NCI-H226 (cell line): Measurements from ENCODE around the gene MTURN.

ENCODE experiments used
- DNase-seq: peaks from one replicate; pipeline ENCODE4 v3.0.0-alpha.2; 2015

Gene MTURN

DNA sequence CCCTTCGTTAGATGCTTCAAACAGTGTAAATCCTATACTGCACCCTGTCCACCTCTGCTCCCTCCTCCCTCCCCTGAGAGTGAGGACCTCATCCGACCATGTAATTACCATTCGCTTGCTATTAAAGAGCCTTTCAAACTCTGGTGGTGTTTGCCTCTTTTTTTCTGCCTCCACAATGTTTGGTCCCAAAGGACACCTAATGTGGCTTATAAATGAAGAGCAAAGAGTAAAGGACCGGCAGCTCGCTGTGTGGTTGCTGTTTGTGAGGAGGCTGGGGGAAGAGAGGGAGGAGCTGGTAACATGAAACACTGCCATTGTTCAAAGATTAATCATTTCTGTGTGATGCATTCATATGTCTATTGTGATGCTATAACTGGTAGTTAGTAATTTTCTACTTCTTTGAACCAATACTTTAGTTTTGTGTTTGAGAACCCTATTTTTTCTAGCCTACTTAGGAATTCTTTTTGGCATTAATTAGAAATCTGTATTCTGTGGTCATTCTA lies 27.9 kb downstream of the MTURN start:
- peak; percentile 40 for DNase-seq

DNA sequence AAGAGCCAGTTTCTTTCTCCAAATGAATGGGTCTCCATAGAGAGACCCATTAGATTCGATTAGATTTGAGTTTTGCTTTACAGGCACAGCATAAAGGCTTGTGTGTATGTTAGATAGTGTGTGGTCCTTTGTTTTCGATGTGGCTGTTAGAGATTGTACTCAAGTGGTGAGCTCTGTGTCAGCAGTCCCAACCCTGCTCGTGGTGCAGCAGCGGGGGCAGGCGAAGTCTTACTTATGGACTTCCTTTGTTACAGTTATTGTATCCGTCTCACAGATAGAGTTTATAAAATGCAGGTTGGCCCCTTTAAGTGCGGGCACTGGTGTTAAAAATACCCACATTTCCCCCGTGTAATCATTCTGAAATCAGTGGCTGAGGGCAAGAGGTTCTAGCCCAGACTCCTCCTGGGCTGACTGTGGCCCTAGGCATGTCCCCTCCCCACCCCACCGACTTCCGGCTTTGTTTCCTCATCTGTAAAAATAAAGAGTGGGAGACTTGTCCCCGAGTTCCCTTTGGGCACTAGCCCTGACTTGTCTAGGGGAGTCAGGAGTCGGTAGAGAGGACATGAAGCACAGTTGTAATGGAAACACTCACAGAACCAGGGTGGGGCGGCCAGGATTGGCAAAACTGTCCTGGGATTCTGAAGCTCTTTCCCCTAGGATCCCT lies 28.6 kb downstream of the MTURN start:
- DNase-seq, result no peak

DNA sequence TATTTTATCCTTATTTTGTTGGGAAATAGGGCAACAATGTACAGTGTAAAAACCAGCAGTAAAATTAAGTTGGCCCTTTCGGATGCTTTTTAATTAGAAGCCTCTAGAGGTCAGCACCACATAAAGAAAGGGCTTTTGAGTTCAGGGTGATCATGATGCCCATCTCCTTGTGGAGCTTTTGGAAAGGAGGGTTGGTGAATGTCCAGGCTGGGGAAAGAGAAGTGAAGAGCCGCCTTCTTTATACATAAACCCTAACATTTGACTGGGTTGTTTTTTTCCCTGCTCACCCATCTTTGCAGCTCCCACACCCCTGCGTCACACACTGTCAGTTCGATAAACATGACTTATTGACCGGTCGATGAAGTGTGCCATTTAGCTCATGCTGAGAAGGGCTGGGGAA lies 29.8 kb downstream of the MTURN start:
- peak; percentile 63 for DNase-seq

DNA sequence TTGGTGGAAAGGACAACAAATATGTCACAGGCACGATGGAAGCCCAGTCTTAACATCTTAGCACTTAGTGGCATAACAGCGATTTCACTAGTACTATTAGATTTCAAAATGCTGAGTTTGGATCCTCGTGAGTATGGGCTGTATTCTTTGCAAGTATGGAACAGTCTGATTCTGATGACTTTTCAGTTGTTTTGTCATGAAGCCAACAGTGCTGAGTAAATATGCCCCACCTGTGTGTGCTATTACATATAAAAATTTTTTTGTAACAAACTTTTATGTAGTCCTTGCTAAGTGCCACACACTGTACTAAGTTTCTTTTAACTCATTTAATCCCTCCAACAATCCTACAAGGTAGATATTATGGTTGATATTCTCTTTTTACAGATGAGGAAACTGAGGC lies 30.8 kb downstream of the MTURN start:
- no peak for DNase-seq

DNA sequence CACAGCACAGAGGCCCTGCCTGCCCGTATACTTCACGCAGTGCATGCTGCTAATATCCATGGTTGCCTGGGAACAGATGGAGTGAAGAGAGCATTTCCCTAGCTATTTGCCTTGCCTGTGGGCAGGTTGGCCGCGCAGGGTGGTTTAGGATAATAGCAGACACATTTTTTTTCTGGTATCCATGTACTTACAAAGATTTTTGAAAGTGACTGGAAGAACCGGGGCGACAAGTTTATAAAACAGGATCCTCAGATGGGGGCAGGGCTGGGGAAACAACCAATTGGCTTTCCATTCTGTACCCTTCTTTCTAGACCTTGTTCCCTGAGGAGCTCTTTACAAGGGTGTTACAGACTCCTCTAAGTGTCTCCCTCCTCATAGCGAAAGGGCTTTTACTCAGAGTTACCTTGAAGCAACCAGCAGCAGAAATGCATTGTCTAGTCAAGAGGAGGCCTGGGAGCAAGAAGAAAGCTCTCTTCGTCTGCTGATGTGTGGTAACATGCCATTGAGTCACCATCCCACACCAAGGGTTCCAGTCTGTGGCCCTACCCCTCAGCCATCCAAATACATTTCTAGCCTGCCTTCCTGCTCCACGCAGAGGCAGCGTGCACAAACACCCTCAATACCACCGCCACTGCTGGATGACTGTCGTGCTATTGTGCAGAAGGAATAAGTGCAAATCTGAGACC lies 31.5 kb downstream of the MTURN start:
- DNase-seq, result no peak

DNA sequence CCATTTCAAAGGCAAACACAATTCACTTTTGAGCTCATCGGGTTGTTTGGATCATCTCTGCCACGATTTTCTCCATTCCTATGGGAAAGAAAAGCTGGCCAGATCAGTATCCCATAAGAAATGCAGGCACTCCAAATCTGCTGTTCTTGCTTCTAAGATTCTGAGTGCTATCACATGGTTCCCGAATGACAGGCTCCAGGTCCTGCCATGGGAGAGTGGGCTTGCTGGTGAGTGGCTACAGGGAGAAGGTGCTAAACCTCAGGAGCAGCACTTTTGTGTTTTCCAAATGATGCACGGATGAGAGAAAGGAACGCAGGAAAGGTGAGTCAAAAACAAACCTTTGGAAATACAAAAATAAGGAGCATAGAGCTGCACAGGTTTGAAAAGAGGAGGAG lies 32.1 kb downstream of the MTURN start:
- no peak for DNase-seq

DNA sequence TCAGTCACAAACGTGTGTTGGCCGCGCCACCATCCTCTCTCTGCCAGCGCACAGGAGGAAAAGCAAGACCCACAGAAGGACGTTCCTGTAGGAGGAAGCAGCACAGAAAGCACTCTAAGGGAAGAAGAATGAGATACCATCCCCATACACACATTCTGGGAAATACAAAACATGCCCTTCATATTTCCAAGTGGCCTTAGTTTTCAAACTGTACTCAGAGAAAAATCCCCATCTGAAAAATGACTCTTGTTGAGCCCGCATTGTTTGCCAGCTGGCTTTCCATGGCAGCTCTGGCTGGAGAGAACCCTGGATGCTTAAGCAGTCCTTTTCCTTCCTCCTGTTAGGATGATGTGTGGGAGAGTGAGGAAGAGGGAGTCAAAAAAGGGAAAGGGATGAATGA lies 33.1 kb downstream of the MTURN start:
- no peak for DNase-seq

DNA sequence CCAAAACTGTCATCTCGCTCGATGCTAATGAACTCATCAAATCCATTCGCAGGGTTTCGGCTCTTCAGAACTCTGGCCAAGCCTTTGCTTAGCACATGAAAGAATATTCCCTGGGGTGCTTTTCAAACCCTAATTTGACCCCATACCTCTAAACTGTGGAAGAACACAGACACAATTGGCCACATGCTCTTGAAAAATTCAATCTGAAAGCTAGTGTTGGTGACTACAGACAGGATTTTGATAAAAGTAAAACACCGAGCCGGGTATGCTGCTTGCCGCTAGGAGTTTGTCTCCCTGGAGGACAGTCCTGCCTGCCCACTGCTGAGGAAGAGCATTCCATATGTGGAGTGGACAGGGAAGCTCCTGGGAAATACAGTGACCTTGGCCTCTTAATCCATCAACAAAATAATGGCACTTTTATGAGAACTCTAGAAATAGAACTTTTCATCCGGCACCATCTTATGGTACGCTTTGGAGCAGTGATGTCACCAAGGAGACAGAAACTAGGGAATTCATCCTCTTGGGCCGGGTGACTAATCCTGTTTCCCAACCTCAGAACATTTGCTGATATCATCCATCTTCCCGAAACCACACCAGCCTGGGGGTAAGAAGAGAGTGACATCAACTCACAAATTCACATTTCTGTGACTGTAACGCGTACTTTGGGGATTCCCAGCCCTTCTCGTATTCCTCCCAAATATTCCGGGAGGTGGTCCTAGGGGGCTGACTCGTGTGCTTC lies 34.2 kb downstream of the MTURN start:
- peak; percentile 87 for DNase-seq

DNA sequence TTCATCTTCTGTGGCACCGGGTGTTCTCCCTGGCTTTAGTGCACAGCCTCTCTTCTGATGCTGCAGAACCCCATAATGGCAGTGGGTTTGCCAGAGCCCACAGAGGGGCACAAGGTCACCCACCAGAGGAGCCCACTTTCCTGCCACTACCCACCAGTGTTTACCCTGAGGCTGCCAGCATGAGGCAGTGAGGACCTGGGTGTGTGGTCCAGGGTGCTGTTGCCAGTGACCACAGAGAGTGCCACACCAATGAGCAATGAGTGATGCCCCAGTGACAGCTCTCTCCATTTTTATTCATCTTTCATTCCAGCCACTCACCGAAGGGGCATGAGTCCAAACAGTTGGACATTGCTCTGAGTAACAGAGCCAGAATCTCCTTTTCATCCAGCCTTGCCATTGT lies 34.8 kb downstream of the MTURN start:
- DNase-seq, result peak; percentile 38

DNA sequence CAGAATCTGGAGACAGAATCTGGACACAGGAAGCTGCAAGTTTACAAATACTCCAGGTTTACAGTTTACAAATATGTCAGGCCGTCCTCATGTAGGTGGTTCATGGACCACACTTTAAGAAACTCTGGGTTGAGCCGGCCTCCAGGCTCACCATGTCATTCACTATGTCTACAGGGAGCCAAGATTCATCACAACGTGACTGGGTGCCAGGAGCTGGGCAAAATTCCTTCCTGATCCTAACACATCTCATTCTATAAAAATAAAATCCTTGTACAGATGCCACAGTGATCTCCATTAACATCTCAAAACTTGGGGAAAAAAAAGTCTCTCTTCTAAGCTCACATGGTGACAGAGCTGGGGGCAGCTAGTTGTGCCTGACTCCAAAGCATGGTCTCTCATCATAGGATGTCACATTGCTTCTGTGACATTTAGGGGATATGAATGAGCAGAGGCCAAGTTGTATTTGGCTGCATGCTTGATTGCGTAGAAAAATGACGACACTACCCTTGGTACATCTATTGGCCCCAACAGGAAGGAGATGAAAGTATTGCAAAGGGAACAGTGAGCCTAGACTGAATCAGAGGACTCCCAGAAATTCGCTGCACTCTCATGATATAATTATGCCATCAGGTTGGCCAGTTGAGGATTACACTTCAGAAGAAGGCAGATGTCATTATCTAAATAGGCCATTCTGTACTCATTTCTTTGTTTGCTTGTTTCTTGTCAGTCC lies 35.9 kb downstream of the MTURN start:
- DNase-seq, result no peak

DNA sequence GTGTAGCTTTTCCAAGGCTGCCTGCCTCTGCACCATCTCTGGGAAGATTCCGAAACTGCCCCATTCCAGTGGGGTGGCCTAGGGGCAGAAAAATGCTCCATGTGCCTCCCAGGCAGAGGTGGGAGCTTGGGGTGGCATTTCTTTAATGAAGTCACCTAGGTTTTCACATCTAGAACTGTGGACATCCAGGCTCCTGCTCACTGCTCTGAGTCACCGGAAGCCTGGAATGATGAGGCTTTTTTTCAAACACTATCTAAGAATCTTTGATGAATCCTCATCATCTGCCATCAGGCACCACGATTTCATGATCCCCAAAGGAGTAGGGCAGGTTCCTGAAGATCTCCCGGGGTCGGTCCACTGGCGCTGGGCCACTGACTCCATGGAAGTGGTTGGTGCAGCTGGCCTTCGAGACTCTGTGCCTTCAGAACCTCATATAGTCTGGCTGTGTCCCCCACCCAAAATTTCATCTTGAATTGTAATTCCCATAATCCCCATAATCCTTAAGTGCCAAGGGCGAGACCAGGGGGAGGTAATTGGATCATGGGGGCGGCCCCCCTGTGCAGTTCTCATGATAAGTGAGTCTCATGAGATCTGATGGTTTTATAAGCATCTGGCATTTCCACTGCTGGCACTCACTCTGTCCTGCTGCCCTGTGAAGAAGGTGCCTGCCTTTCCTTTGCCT lies 37.1 kb downstream of the MTURN start:
- no peak for DNase-seq

DNA sequence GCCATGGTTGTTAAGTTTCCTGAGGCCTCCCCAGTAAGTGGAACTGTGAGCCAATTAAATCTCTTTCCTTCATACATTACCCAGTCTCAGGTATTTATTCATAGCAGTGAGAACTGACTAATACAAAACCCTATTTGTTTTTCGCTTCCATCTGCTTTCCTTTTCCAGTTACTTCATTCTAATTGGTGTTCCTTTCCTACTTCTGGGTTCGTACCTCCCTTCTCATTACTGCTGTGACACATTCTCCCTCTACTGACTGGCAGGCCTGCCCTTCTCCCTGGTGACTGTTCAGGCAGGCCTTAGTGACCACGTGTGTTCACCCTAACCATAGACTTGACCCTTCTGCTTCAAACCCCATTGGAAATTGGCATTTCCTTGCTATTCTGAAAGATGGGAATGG lies 37.7 kb downstream of the MTURN start:
- DNase-seq, result no peak

DNA sequence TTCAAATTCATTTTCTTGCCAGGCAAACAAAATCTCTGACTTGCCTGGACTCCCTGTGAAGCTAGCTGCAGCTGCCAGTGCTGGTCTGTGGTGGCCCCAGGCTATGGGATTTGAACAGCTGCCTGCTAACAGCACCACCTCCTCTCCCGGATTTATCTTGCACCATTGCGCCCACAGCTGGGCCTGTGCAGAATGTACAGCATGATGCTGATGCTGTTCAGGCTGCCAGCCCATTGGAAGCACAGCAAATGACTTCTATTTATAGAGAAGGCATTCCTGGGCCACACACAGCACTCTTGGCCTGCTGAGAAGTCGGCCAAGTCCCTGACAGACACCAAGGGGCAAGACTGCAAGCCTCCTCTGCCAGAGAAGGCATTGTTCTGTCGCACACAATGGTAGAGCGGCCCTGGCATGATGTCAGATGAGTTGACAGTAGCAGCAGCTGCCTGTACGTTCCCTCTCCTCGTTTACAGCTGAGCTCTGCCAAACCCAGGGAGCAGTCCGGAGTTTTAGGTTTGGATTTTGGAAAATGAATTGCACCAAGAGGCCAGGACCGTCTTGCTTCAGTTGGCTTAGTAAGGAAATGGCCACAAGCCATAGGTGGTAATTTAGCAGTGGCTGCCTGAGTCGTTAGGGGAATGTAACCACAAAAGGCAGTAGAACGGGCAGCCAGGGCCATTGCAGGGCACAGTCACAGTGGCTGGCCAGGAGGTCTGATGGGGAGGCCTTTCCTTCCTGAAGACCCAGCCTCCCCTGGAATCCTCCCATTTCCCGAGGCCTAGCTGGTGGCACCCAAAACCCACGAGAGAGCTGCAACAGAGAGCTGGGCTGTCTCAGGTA lies 38.5 kb downstream of the MTURN start:
- DNase-seq, result peak; percentile 99

DNA sequence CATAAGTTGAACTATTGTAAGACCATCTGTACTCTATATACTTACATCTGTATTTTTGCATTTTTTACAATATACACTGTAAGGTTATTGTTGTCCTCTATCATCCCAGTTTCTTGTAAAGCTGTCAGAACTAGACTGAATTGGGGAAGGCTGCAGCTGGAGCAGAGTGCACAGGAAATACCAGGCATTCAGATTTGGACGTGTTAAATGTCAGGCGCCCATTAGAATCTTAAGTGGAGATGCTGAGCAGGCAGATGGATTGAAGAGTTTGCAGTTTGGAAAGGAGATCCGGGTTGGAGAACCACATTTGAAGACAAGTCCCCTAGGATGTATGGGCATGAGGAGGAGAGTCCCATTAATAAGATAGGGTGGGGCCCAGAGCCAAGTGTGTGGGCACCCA lies 40.4 kb downstream of the MTURN start:
- no peak for DNase-seq

DNA sequence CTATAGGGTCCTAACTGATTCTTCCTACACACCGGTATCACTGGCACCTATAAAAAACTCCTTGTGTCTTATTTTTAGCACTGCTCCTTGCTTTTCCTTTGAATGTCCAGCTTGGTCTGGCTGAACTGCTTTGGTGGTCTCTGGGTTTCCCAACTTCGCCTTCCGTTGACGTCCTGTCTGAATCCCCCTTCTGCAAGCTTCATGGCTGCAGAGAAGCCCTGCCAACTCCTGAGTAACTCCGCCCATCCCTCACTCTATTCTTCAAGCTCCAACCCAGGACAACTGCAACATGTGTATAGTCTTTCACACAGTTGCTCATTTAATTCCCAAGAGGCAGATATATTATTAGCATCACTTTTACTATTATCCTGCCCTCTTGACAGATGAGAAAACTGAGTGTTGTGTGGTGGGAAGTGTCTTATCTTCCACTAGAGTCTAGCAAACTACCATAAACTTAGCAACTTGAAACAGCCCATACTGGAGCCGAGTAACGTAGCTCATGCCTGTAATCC lies 40.9 kb downstream of the MTURN start:
- no peak for DNase-seq

DNA sequence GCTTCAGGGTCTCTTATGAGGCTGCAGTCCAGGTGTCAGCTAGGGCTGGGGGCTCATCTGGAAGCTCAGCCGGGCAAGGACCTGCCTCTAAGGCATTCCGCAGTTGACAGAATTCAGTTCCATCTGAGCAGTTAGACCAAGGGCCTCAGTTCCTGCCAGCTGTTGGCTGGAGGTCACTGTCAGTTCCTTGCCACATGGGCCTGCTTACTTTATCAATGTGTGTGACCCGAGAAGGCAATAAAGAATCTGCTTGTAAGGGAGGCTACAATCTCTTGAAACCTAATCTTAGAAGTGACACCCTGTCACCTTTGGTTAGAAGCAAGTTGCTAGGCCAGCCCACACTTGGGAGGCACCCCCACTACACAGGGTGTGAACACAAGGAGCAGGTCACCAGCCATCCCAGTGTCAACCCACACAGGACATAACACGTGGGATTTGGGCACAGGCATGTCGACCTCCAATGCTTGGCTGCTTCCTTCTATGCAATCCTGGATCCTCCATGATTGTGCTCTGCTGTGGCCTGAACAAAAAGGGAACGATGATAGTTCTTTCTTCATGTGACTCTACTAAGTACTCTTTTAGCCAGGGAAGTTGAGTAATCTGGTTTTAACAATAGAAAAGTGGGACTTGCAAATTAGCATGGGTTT lies 41.8 kb downstream of the MTURN start:
- no peak for DNase-seq

DNA sequence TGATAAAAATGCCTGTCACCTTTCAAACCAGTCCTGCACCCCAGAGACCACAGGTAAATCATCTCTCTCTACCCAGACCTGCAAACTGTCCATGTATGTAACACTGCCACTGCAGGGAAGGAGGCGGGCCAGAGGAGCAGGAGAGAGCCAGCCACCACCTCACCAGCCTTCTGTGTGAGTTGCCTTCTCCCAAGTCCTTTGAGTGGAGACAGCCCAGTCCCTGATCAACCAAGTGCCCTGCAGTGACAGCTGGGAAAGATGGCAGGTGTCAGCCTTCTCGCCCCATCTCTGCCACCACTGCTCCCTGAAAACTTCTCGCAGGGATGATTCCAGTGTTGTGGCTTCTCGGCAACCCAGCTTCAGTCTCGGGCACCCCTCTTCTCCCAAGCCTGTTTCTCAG lies 42.4 kb downstream of the MTURN start:
- DNase-seq, result no peak

DNA sequence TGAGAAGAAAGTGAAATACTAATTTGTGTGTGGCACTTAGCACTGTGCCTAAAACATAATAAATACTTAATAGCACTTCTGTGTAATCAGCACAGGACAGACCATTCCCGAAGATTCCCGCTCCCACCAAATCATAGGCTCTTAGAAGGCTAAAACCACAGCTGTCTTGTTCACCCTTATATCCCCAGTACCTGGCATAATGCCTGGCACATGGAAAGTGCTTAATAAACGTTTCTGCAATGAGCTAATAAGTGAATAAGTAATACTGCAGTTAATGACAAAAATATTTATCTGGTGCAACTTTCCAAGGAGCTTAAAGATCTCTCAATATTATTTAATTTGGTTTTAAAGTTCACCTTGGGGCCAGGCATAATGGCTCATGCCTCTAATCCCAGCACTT lies 43.2 kb downstream of the MTURN start:
- DNase-seq, result no peak

DNA sequence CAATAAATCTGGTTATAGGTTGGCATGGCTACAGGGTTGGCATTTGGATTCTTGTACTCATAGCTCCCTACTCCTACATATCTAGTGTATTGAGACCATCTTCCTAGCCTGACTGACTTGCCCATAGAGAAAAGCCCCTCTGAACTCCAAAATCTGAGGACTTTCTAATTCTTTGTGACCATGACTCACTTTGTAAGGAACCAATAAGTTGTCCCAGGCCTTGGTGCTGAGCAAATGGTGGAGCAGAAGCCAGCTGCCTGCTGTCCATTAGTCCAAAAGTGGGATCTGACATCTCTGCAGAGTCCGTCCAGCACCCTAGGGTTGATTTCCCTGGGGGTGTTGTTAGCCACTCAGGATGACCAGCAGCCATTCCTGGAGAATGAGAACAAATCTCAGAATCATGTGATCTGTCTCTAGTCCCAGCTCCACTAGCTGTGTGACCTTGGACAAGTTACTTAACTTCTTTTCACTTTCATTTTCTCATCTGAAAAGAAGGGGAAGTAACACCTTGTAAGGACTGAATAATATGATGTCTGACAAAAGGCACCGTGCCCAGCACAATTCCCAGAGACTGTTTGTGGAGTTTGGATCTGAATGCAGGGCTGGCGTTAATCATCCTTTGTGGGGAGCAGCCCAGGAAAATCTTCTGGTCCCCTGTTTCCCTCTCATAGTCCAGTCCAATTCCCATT lies 44.1 kb downstream of the MTURN start:
- no peak for DNase-seq

DNA sequence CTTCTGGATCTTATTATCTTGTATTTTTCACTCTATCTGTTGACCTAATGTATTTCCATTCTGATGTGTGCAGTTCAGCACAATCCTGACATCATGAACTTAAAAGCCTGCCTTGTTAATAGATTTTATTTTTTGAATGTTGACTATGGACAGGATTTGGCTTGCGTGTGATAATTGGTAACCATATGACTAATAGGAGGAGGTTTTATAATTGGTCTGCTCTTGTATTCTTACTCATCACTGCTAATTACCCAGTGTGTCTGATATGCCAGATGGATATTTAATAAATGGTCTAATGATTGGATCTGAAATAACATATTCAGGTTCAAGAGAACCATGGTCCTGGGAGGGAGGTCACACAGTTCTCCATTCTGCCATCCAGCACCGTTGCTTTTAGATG lies 45.9 kb downstream of the MTURN start:
- DNase-seq, result no peak
